Dedifferentiated amniotic fluid mesenchymal stem cell (primary cell): ENCODE results near the gene NCKAP5.

Experiments
- DNase-seq: peaks from one replicate; pipeline ENCODE4 v3.0.0-alpha.2; 2016; ENCODE audit errors: extremely low spot score

Gene NCKAP5

GRCh38 chr2:132632000-132632649 lies 936.1 kb downstream of the NCKAP5 start:
- no peak for DNase-seq

- DNase-seq, result no peak
These were observed 940.7 kb downstream of the NCKAP5 start for GRCh38 chr2:132627536-132627935.

- peak; percentile 85 for DNase-seq
These were observed 945.0 kb downstream of the NCKAP5 start for GRCh38 chr2:132623096-132623839.
